Lung (tissue), 12 donors: ENCODE data around the gene G6PD. TPM values are rescaled to one million over a fixed set of nuclear protein-coding genes. Genes with fewer than 3 reads are reported as not detected.
A peak's percentile ranks its signal among the peaks of the same experiment; 100 is the strongest.

ENCODE experiments used
- ATAC-seq: fragments of 200-7000 bp; cut with Tn5 transposase; one replicate; pipeline ENCODE4 v1.9.1; 2020; ENCODE audit warnings: moderate number of reproducible peaks; ENCODE audit not compliant: insufficient read depth, low FRiP score
- DNase-seq, 3 donors: peaks; one replicate each; pipeline ENCODE4 v3.0.0-alpha.2; 2013 to 2017
- H3K27ac ChIP-seq, 2 donors: one replicate each; pipeline ENCODE4 v1.5.1; 2013; ENCODE audit warnings: mild to moderate bottlenecking in 2 of 2, moderate library complexity in 2 of 2, control low read depth in 1 of 2, inconsistent platforms in 1 of 2, low read depth in 1 of 2, low read length in 1 of 2
- H3K27me3 ChIP-seq, 3 donors: one replicate each; pipeline ENCODE4 v1.5.1; 2013; ENCODE audit warnings: low read length in 2 of 3; ENCODE audit not compliant: control insufficient read depth in 3 of 3, insufficient read depth in 3 of 3
- H3K36me3 ChIP-seq, 4 donors: one replicate each; pipeline ENCODE4 v1.5.1; 2013; ENCODE audit warnings: low read length in 4 of 4, mild to moderate bottlenecking in 1 of 4, moderate library complexity in 1 of 4; ENCODE audit not compliant: control insufficient read depth in 4 of 4, insufficient read depth in 4 of 4
- H3K4me1 ChIP-seq, 5 donors: one replicate each; pipeline ENCODE4 v1.5.1; 2013; ENCODE audit warnings: low read length in 5 of 5, mild to moderate bottlenecking in 2 of 5, moderate library complexity in 1 of 5; ENCODE audit not compliant: control insufficient read depth in 5 of 5, insufficient read depth in 5 of 5
- H3K4me3 ChIP-seq: one replicate; pipeline ENCODE4 v1.5.1; 2013; ENCODE audit warnings: mild to moderate bottlenecking, control low read depth, moderate library complexity
- H3K9ac ChIP-seq, 2 donors: one replicate each; pipeline ENCODE4 v1.5.1; 2013; ENCODE audit warnings: low read length in 2 of 2, control low read depth in 1 of 2; ENCODE audit not compliant: insufficient read depth in 1 of 2
- H3K9me3 ChIP-seq, 4 donors: one replicate each; pipeline ENCODE4 v1.5.1; 2013; ENCODE audit warnings: low read length in 3 of 4, mild to moderate bottlenecking in 1 of 4, moderate library complexity in 1 of 4; ENCODE audit not compliant: control insufficient read depth in 4 of 4, insufficient read depth in 3 of 4
- WGBS, 2 donors: extraction: QIAGEN DNeasy Blood & Tissue Kit; methylation state at CpG; one replicate each; pipeline ENCODE4 v1.1.7; 2013; 5-methylcytosine and 5-hydroxymethylcytosine counted together
- polyA plus RNA-seq, 2 donors: library from polyadenylated mRNA; stranded (reverse); fragments of 200-250 nt; gene quantifications; one replicate each; pipeline ENCODE4 v1.2.1, GENCODE V29; 2013
- total RNA-seq, 2 donors: library from RNA; depleted of rRNA in 1 of 2; stranded (reverse); fragments of >200 nt in 1 of 2; gene quantifications; one replicate each; pipeline ENCODE4 v1.2.1, GENCODE V29; 2014 to 2021
- TF ChIP-seq, protein P1 (sequence below): IDR thresholded peaks from 2 replicates; pipeline ENCODE4 v1.5.1; 2012; ENCODE audit warnings: mild to moderate bottlenecking; ENCODE audit errors: control extremely low read depth, extremely low read depth
- donor health status: control.
- donor health status: control.
- donor health status: Bipolar disorder and iron deficiency.
- donor health status: healthy.
- donor health status: DM: yes; HTN: yes; CAD: no.

G6PD gene
- total and polyA plus RNA-seq, 4 donors: 24.3 to 106 (median 65.5) TPM

DNA sequence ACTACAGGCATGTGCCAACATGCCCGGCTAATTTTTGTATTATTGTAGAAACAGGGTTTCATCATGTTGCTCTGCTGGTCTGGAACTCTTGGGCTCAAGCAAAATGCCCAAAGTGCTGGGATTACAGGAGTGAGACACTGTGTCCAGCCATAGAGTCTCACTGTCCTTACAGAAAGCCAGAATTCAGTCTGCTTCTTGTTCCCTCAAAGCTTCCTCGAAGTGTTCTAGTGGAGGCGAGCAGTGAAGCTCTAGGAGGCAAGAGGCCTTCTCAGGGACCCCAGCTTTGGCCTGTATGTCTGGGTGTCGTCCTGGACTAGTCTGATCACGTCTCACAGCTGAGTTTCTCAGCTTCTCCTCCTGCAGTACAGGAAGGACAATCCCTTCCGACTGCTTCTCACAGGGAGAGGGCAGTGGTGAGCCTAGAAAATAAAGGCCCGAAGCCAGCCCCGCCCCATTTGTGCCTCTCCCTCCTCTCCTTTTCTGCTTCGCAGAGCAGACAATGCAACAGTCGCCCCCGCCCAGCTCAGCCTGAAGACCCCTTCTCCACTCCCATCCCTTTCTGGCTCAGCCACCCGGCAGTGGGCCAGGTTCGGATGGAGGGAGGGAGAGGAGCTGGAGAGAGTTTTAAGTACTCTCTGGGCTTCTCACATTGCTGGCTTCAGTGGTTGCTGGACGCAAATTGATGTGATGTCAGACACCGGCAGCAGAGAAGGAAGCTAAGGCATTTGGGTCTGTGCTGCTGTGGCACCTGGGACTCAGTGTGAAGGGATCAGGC, 19.6 kb downstream of the G6PD start:
- no peak overlapping the region for H3K4me3 ChIP-seq
- TF ChIP-seq, protein P1, sequence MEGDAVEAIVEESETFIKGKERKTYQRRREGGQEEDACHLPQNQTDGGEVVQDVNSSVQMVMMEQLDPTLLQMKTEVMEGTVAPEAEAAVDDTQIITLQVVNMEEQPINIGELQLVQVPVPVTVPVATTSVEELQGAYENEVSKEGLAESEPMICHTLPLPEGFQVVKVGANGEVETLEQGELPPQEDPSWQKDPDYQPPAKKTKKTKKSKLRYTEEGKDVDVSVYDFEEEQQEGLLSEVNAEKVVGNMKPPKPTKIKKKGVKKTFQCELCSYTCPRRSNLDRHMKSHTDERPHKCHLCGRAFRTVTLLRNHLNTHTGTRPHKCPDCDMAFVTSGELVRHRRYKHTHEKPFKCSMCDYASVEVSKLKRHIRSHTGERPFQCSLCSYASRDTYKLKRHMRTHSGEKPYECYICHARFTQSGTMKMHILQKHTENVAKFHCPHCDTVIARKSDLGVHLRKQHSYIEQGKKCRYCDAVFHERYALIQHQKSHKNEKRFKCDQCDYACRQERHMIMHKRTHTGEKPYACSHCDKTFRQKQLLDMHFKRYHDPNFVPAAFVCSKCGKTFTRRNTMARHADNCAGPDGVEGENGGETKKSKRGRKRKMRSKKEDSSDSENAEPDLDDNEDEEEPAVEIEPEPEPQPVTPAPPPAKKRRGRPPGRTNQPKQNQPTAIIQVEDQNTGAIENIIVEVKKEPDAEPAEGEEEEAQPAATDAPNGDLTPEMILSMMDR: peak; percentile 32
- H3K36me3 ChIP-seq: peaks cover 0 to under 1% (median 0%) of the 10 kb centered on the region in 4 donors
- DNase-seq (peak; percentile 93 to 96 (median 94)), ATAC-seq (peak; percentile 80)
- 4 to 22% methylated on average over 12 to 15 of the region's 15 CpGs for WGBS, 2 donors
- H3K9ac ChIP-seq: peak overlapping the region in 1 of 2 donors; percentile 77
- peak overlapping the region; percentile 47 to 83 for H3K27ac ChIP-seq
- no peaks in the 10 kb centered on the region for H3K9me3 ChIP-seq
- no peaks in the 10 kb centered on the region for H3K27me3 ChIP-seq
- H3K4me1 ChIP-seq: peaks cover 0 to 8% (median 3%) of the 10 kb centered on the region in 5 donors

DNA sequence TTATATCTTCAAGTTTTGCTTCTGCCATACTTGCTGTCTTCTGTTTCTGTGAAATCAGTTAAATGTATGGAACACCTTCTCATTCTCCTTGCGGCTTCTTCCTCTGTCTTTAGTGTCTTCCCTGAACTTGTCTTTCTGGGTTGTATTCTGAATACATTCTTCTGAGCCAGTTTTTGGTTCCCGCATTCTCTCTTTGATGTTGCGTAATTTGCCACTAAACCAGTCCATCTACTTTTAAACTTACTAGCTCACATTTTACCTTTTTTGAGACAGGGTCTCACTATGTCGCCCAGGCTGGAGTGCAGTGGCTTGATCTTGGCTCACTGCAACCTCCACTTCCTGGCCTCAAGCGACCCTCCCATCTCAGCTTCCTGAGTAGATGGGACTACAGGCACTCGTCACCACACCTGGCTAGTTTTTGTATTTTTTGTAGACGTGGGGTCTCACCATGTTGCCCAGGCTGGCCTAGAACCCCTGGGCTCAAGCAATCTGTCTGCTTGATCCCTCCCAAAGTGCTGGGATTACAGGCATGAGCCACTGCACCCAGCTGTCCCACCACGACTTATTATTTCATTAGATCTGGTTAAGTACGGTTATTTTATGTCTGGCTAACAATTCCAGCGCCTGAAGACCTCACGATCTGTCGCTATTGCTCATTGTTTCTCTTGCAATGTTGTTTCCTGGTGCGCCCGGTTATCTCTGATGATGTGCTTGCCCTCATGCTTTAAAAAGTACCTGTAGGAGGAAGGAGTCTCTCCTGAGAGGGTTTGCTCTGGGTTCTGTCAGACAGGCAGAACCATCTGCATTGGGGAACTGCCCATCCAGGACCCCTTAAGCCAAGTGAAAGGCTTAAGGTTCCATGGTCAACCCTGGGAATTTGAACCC, 20.8 kb downstream of the G6PD start:
- no peak for ATAC-seq
- H3K27ac ChIP-seq: no peak overlapping the region

DNA sequence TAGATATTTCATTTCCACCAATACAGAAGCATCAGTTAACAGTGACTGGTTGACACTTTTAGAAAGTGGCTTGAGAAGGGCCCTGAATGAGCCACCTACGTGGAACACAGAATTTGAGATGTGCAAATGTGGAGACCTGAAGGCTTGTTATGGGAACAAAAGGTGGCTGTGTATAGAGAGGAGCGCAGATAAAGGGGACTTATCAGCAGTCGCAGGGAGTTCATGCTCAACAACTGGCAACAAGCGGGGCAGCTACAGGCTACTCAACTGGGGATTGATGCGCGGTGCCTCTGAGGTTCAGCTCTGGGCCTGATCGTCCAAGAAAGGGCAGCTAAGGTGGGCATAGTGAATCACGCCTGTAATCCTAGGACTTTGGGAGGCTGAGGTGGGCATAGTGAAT, 27.3 kb downstream of the G6PD start:
- DNase-seq (no peak), ATAC-seq (no peak)
- H3K36me3 ChIP-seq: no peaks in the 10 kb centered on the region
- WGBS, 2 donors: 90 to 95% methylated on average over 5 to 8 of the region's 8 CpGs
- peak overlapping the region in 1 of 2 donors; percentile 32 for H3K9ac ChIP-seq
- H3K27me3 ChIP-seq: no peaks in the 10 kb centered on the region
- peaks cover 0 to 5% (median 0%) of the 10 kb centered on the region in 4 donors for H3K9me3 ChIP-seq
- no peak overlapping the region for H3K4me3 ChIP-seq
- TF ChIP-seq, protein P1: no peak
- no peak overlapping the region for H3K27ac ChIP-seq
- peaks cover 0 to 15% (median 4%) of the 10 kb centered on the region in 5 donors for H3K4me1 ChIP-seq

More for the DNA sequence above, 20.8 kb downstream of the G6PD start:
- no peaks in the 10 kb centered on the region for H3K36me3 ChIP-seq
- WGBS, 2 donors: 61 to 77% methylated on average over 14 of the region's 14 CpGs
- peak in 1 of 3 donors; percentile 40 for DNase-seq
- H3K4me1 ChIP-seq: peaks cover 0 to 8% (median 3%) of the 10 kb centered on the region in 5 donors
- no peaks in the 10 kb centered on the region for H3K9me3 ChIP-seq
- no peaks in the 10 kb centered on the region for H3K27me3 ChIP-seq
- H3K9ac ChIP-seq: peak overlapping the region in 1 of 2 donors; percentile 9
- H3K4me3 ChIP-seq: no peak overlapping the region
- TF ChIP-seq, protein P1: no peak
